Measurements from ENCODE around the gene NDRG4.

GRCh38 chr16:58488531-58488930, 11.4 kb upstream of the NDRG4 start:
- TF ChIP-seq CTCF (IDR thresholded peaks at IDR 0.05) = no peak
- TF ChIP-seq POLR2A (IDR thresholded peaks at IDR 0.05) = no peak
